Measurements from ENCODE around the gene TMEM130.

GRCh38 chr7:98902523-98902922, 32.7 kb upstream of the TMEM130 start:
- TF ChIP-seq POLR2A (IDR thresholded peaks at IDR 0.05; ENCODE audit: low read depth, low read length) (no peak), TAF1 (IDR thresholded peaks at IDR 0.05; ENCODE audit: low read depth, low read length) (no peak), POLR2AphosphoS5 (IDR thresholded peaks at IDR 0.05; ENCODE audit: low read depth, low read length) (no peak), SPI1 (IDR thresholded peaks at IDR 0.05; ENCODE audit: low read depth, low read length) (no peak)

All from GM12891 (cell line).